ENCODE measurements around the gene UCP2.

The UCP2 gene

DNA sequence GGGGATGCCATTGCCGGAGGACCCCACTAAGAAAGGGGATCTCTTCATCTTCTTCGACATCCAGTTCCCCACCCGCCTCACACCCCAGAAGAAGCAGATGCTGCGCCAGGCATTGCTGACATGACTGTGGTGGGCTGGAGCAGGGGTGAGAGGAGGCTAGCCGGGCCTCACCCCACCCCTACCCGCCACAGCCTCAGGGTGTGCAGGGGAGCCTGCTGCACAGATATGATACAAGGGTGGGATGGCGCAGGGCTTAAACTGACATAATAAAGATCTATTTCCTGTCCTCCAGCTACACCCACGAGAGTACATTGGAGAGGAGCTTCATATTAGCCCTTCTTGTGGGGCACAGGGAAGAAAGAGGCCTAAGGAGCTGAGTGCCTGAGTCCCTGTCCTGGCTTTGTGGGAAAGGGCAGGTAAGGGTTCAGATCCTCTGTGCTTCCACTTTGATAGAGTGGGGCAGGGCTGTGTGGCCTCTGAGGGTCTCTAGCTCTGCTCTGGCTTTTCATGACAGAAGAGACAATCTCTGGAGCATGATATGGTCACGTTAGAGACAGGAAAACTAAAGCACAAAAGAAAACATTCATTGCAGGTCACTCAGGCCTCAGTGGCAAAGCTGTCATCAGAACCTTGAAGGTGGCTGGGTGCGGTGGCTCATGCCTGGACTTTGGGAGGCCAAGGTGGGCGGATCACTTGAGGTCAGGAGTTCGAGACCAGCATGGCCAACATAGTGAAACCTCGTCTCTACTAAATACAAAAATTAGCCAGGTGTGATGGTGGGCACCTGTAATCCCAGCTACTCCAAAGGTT lies 12.4 kb downstream of the UCP2 start:
- DNase-seq = no peak

DNA sequence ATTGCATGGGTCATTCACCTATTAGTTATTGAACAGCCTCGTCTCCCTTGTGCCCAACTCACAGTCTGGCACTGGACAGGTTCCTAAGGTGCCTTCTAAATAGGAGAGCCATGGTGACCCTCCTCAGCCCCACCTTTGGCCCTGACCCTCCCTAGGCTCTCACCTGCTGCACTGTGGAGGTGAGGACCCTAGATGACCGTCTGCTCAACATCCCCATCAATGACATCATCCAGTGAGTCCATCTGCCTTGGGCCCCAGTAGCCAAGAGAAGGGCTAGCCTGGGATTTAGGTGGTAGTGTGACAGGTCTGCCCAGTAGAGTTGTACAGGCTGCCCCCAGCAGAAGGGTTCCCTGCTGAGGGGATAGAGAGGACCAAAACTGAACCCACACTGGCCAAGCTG lies 13.6 kb downstream of the UCP2 start:
- DNase-seq = no peak

DNA sequence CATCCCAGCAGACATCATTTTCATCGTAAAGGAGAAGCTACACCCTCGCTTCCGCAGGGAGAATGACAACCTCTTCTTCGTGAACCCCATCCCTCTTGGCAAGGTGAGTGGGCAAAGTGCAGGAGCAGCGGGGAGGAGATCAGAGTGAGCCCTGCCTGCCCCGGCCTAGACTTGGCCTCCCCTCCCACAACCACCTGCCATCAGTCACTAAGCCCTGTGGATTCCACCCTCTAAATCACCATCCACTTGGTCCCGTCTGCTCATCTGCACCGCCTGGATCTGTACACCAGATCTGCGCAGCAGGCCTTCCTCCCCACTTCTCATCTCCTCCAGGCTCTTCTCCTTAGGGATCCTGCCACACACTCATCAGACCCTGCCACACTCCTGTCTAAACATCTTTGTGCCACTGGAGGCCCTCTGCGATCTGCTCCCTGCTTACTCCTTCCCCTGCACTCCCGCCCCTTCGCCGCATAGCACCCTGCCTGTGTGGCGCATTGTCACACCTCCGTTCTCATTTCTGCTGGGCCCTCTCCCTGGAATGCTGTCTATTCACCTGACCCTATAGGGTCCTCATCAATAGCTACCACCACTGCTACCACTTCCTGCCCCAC lies 14.2 kb downstream of the UCP2 start:
- no peak for DNase-seq

DNA sequence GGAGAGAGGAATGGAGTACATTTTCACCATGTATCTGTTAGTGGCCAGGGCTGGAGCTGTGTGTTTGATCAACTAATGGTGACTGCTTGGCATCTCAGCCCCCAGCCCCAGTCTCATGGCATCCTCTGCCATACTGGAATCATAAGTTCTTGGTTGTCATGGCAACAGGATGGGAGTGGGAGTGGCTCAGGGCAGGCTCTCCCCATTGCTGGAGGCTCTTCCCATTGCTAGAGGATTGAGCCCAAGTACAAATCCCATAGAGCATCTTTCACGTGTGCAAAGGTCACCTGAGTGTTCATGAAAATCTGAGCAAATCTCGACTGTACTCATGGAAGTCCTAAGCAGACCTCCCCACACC lies 16.9 kb downstream of the UCP2 start:
- DNase-seq = no peak

DNA sequence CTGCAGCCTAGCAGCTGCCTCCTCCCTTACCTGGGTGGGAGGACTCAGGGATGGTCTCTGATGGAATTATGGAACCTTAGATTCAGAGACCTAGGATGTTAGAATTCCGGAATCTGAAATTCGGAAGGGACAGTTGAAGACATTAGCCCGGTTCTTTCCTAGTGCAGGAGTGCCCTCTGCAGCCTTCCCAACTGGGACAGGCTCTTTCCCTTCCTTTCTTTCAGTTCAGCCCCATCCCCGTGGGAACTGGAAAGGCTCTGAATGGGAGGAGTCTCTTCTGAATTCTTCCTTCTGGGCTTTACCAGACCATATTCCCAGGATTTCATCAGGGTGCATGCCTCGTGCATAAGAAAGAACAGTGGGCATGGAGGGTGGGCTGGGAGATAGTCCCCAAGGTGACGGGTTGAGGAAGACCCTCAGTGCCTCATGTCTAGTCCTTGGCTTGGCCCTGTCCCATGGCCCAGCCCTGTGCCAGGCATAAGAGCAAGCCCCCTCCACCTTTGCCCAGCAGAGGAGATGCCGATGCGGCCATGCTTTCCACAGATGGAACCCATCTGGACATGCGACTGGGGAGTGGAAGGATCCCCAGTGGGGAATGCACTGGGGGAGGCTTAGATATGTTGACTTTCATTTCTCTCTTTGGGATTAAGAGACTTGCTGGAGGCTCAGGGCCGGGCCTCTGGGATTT lies 17.4 kb downstream of the UCP2 start:
- peak; percentile 54 for DNase-seq

DNA sequence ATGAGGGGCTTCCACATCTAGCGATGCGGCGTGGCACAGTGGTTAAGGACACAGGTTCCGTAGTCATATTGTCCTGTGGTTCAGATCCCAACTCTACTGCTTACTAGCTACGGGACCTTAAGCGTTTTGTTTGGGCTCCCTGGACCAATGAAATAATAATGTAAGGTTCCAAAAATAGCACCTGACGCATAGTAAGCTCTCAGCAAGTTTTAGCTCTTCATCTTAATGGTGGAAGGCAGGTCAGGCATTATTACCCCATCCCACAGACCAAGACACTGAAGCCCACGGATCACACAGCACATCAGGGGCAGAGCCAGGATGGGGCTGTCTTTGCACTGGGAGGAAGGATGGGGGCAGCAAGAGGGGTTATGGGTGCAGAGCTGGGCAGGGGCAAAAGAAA lies 18.8 kb downstream of the UCP2 start:
- no peak for DNase-seq

DNA sequence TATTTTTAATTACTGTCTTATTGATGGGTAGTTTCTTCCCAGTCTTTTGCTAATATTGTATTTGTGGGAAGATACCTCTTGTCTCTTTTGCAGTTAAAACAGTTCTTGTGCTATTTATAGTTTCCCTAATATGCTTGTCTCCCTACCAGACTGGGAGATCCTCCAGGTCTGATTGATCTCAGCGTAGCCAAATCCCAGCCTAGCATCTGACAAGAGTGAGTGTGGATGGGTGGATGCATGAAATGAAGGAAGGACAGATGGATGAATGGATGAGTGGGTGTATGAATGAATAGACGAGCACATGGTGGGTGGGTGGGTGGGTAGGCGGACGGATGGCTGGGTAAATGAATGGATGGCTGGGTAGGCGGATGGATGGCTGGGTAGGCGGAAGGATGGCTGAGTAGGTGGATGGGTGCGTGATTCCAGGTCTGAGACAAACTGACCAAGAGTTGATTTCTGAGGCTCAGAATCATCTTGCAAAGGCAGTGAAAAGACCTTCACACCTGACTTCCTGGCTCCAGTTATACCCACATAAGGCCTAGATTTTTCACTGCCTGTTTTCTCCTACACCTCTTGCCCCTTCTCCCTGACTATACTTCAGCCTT lies 20.4 kb downstream of the UCP2 start:
- DNase-seq = no peak

DNA sequence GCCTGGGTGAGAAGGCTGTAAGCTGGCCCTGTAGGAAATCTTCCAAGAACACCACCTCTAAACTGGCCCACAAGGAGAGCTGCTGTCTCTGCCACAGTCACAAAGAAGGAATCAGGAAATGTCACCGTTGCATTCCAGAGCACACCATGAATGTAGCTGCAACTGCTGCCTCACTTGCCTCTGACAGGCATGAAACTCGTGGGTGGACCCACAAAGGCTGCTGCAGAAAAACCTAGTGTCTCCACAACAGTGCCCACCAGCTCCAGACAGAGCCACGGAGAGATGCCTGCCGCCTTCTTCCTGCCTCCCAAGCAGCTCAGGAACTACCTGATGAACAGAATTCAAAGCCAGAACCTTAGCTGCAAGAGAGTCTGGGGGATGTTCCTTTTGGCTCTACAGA lies 21.3 kb downstream of the UCP2 start:
- no peak for DNase-seq

DNA sequence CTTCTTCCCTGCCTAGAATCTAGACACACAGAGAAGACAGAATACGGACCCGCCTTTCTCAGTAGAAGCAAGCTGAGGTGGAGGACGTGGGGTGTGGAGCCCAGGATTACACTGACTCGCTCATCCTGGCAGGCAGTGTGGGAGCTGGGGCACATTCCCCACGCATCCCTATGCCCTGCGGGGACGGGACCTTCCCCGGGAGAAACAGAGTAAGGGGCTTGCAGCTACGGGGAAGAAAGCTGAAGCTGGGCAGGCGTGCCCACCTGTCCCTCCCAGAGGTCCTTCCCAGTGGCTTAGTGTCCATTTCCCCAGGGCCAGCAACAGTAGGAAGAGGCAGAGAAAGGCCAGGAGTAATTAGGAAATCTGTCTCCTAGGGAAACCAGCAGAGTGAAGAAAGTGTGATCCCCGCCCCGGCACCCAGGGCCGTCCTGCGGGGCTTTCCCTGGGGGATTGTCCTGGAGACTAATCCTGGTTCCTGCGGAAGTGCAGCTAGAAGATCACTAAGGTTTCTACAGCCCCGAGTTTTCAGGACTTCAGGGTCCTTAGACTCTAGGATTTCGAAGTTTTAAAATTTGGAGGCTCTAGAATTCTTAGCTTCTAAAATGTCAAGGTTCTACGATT lies 24.0 kb downstream of the UCP2 start:
- DNase-seq = no peak

DNA sequence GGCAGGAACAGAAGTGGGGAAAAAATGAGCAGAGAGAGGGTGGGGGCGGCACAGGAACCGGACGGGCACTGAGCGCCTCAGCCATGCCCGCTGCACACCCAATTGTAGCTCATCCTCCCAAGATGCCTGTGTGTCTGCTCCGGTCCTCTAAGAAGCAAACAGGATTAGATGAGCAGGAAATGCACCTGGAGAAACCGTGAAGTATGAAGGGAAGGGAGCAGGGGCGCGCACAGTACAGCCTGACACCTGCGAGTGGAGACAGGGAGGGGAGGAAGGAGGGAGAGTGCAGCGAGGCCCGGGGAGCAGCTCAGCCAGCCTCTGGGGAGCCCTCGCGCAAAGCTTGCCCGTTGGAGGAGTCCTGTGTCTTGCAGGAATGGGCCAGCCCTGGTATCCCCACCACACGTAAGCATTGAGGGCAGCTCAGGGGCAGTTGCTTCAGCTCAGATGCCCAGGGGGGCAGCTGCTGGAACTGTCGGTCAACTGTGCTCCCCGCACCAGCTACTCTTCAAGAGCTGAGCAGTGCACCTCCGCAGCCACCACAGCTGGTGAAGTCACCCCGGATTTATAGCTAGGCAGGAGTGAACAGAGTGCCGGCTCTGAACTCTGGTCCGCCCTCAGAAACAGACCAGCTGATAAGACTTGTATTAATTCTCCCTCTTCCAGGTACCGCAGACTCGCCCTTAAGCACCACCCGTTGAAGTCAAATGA lies 24.8 kb downstream of the UCP2 start:
- DNase-seq = no peak

DNA sequence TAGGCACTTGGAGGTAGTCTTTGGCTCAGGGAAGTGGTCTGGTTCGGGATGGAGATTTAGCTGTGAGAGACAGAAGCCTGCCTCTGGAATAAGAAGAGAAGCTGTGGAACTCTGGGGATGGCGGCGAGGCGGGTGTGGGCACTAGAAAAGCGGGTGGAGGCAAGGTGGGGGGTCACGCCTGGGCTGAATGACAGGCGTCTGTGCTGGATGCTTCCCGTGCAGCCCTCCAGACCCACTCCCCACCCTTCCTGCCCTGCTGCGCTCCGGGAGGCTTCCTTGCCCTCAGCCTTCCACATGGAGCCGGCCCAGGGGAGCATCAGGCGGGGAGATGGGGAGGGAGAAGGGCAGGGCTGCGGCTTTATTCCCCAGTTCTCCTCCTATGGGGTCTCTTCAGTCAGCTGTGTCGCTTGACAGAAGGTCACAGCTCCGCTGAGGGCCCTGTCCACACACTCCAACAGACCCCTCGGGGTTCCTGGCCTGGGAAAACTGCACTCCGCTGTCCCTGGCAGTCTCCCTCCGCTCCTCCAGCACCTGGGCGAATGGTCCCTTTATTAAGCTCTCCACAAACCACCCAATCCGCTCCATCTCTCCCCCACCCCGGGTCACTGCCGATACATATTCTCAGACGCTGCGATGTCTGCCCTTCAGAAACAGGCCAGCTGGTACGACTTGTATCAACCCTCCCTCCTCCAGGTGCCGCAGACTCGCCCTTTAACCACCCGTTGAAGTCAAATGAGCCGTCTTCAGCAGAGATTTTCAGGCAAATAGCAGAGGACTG lies 25.6 kb downstream of the UCP2 start:
- DNase-seq = no peak

DNA sequence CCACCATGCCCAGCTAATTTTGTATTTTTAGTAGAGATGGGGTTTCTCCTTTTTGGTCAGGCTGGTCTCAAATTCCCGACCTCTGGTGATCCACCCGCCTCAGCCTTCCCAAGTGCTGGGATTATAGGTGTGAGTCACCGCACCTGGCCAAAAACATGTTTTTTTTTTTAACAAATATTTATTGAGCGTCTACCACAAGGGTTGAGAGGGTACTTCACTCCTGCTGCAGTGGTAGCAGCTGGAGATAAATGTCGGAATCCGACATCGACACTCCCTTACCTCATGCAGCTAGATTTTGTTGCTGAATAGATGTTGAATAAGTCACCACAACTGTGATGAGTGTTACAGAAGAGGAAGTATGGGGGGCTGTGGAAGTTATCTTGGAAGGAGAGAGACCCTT lies 30.8 kb downstream of the UCP2 start:
- no peak for DNase-seq

DNA sequence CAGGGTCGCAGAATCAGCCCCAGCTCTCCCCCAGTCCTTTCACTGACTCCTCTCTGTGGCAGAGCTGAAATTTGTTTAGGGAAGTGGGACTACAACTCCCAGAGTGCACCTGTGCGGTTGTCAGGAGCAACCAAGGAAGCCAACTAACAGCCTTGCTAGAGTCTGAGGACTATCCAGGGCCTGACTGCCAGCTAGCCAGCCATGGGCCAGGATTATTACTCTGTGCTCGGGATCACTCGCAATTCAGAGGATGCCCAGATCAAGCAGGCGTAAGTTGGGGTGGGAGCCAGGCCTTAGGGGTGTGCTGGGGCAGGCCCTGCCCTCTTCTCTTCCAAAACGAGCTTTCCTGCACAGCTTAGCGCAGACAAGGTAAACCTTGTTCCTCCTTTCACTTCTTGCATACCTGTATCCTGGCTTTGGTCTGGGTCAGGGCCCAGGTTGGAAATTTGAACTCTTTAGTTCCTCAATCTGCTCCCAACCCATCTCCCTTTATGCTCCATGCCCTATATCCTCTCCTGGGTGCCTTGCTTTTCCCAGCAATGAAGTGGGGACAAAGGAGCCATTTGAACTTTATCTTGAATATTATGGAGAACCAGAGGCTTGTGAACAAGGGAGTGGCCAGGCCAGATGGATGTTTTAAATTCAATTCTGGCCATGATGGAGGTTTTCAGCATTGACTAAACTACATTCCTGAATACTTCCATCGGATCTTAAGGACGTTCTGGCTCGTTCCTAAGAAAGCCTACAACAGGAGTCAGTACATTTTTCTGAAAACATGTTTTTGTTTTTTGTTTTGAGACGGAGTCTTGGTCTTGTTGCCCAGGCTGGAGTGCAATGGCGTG lies 31.6 kb downstream of the UCP2 start, which contains the start of gene DNAJB13:
TSS of gene DNAJB13 (plus strand) at position 158 of the 842 bp plus-strand sequence. CDS start at position 202, 44 bp downstream.
- no peak for DNase-seq

DNA sequence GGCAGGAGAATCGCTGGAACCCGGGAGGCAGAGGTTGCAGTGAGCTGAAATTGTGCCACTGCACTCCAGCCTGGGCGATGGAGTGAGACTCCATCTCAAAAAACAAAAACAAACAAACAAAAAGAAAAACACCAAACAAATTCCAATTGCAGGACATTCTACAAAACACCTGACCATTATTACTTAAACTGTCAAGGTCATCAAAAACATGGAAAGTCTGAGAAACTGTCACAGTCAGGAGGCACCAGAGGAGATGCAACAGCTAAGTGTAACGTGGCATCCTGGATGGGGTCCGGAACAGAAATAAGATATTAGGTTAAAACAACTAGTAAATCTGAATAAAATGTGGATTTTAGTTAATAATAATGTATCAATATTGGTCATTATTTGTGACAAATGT lies 32.7 kb downstream of the UCP2 start:
- DNase-seq = no peak

DNA sequence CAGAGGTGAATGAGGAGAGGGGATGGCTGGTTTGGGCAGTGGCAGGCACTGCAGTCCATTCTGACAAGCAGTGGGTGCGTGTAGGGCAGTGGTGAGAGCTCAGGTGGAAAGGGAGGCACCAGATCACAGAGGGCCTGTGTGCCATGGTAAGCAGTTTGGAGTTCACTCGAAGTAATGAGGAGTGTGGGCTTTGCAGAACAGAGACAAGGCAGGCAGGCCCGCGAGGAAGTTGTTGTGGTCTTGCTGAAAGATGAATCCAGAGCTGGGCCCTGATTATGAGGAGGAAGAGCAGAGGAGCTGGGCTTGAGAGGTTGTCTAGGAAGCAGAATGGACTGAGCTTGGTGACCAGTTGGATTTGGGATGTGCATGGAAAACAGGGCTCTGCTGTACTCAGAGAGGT lies 33.4 kb downstream of the UCP2 start:
- DNase-seq = no peak

DNA sequence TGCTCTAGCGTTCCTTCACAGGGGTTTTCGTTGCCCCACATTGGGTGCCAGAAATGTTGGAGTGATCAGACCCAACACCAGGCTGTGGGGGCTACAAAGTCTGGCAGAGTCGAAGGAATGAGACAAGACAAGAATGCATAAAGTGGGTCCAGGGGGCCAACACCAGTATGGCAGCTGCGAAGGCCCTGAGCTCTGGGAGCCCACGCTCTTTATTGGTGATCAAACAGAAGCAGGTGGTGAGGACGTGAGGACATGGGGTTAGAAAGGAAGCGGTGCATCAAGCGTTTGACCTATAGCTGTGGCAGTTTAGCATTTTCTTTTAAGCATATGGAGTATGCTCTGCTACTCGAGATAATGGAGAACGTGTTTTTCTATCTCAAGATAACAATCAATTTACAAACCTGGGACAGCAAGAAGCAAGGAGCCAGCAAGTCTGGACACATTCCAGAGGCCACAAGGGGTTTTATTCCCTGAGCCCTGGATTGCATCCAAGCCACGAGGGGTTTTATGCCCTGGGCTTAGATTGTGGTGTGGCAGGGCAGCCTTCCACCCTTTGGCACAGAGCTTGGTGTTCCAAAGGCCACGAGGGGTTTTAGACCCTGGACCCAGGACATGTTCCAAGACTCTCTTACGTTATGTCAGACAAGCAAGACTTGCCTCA lies 35.7 kb downstream of the UCP2 start:
- DNase-seq = peak; percentile 22

DNA sequence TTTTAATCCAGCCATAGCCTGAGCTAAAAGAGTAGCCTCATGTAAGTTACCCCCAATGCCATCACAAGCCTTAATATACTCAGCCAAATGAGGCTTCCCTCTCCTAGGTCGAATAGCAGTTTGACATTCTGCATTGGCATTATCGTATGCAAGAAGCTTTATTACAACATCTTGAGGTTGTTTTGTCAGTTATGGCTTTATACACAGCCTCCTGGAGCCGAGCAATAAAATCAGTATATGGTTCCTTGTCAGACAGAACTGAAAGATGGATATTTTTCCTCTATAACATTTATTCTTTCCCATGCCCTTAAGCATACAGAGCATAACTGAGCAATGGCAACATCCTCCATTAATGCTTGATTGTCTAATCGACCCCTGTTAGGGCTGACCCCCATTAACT lies 37.2 kb downstream of the UCP2 start:
- DNase-seq = no peak

DNA sequence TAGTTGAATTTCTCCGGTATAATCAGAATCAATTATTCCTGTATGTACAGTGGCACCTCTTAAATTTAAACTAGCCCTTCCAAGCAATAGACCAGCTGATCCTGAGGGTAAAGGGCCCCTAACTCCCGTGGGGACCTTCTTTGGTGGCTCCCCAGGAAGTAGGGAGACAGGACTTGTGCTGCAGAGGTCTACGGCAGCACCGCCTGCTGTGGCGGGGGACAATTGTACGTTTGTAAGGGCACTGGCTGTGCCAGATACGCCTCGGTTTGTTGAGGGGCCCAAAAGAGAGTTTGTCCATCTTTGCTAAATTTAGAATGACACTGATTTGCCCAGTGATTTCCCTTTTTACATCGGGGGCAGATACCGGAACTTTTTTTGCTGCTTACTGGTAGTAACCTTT lies 37.7 kb downstream of the UCP2 start:
- no peak for DNase-seq

DNA sequence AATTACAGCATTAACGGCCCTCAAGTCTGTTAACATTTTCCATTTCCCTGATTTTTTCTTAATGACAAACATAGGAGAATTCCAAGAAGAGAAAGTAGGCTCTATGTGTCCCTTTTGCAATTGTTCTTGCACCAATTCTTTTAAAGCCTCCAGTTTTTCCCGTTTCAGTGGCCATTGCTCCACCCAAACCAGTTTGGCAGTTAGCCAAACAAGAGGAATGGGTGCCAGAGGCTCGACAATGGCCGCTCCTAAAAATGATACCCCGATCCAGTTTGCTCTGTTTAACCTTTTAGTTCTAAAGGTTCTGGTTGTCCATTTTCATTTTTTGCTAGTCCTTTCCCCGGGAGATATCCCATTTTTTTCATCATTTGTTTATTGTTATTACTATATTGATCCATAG lies 38.6 kb downstream of the UCP2 start:
- DNase-seq = no peak

DNA sequence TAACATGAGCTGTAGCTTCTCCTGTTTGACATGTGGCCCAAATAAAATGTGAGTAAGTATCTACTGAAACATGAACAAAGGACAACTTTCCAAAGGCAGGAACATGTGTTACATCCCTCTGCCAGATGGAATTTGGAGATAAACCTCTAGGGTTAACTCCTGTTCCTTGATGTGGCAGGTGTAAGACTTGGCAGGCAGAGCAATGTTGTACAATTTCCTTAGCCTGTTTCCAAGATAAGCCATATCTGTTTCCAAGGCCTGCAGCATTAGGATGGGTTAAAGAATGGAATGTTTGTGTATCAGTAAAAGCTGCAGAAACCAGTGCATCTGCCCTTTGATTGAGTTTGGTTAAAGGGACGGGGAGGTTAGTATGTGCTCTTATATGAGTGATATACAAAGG lies 40.6 kb downstream of the UCP2 start:
- no peak for DNase-seq
